Epithelial cell of esophagus (primary cell): ENCODE results near the gene FRMPD2.
"Not testable (repeated sequence)": the region's sequence is repeated elsewhere in the genome, so short reads cannot be mapped to it uniquely, and the experiment has no call there.

Source experiments
- DNase-seq: peaks from one replicate; pipeline ENCODE4 v3.0.0; 2010; ENCODE audit warnings: low read depth
- H3K4me3 ChIP-seq: 2 replicates; pipeline ENCODE4 v1.5.1; 2011; ENCODE audit warnings: mild to moderate bottlenecking, low read length, control low read depth
- TF ChIP-seq, protein P1 (sequence below): IDR thresholded peaks from 2 replicates; pipeline ENCODE4 v1.5.1; 2011; ENCODE audit warnings: low read depth, mild to moderate bottlenecking, low read length, control low read depth, inconsistent platforms; ENCODE audit not compliant: insufficient read depth; ENCODE audit errors: missing control alignments

Gene FRMPD2

DNA sequence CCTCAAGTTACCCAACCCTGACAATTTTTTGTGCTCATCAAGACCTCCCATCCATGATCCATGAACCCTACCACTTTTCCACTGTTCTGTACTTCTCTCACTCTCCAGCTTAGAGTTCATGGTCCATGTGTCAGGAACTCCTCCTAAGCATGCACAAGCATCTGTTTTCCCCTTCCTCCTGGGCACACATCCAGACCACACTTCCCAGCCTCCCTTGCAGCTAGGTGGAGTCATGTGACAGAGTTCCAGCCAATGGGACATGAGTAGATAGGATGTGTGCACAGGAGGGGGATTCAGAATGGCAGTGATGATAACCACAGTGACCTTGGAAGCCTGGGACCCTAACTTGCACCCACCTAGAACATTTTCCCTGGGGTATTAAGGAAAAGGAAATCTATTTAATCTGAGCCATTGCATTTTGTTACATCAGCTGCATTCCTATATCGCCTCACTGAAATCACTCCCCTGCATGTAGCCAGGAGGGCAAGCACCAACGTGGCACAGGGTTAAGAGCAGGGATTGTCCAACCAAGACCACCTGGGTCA is 9.6 kb upstream of the FRMPD2 start:
- TF ChIP-seq, protein P1, sequence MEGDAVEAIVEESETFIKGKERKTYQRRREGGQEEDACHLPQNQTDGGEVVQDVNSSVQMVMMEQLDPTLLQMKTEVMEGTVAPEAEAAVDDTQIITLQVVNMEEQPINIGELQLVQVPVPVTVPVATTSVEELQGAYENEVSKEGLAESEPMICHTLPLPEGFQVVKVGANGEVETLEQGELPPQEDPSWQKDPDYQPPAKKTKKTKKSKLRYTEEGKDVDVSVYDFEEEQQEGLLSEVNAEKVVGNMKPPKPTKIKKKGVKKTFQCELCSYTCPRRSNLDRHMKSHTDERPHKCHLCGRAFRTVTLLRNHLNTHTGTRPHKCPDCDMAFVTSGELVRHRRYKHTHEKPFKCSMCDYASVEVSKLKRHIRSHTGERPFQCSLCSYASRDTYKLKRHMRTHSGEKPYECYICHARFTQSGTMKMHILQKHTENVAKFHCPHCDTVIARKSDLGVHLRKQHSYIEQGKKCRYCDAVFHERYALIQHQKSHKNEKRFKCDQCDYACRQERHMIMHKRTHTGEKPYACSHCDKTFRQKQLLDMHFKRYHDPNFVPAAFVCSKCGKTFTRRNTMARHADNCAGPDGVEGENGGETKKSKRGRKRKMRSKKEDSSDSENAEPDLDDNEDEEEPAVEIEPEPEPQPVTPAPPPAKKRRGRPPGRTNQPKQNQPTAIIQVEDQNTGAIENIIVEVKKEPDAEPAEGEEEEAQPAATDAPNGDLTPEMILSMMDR: no peak
- no peak overlapping the region for H3K4me3 ChIP-seq
- DNase-seq: no peak

DNA sequence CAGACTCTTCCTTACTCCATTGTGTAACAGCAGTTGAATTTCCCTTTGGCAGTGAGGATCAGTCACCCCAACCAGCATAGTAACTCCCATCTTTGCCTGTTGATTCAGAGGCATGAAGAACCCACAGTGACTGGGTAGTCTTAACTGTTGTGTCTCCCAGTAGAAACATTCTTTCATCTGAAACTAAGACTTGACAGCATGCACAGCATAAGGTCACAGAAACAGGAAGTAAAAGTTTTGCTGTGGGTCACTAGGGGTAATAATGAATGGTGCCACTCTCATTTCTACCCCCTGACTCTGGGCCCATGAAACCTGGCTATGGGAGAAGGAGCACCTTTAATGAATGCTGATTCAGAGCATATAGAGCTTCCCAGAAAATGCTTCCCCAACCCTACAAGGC is 8.3 kb upstream of the FRMPD2 start:
- TF ChIP-seq, protein P1: no peak

DNA sequence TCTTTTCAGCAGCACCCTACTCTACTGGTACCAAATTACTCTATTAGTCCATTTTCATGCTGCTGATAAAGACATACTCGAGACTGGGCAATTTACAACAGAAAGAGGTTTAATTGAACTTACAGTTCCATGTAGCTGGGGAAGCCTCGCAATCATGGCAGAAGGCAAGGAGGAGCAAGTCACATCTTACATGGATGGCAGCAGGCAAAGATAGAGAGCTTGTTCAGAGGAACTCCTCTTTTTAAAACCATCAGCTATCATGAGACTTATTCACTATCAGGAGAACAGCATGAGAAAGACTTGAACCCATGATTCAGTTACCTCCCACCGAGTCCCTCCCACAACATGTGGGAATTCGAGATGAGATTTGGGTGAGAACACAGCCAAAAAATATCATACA is 7.2 kb upstream of the FRMPD2 start:
- DNase-seq, H3K4me3 ChIP-seq: not testable (repeated sequence)

More for the DNA sequence above, 8.3 kb upstream of the FRMPD2 start:
- no peak overlapping the region for H3K4me3 ChIP-seq
- no peak for DNase-seq

DNA sequence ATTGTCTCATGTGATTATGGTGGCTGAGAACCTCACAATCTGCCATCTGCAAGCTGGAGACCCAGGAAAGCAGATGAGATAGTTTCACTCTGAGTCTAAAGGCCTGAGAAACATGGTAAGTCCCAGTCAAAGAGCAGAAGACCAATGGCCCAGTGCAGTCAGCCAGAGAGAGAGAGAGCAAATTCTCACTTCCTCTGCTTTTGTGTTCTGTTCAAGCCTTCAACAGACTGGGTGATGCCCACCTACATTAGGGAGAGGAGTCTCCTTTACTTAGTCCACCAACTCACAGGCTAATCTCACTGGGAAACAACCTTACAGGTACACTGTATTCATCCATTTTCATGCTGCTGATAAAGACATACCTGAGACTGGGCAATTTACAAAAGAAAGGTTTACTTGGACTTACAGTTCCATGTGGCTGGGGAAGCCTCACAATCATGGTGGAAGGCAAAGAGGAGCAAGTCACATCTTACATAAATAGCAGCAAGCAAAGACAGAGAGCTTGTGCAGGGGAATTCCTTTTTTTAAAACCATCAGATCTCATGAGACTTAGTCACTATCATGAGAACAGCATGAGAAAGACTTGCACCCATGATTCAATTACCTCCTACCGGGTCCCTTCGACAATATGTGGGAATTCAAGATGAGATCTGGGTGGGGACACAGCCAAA is 4.7 kb upstream of the FRMPD2 start:
- no peak for DNase-seq
- H3K4me3 ChIP-seq: no peak overlapping the region
- TF ChIP-seq, protein P1: no peak

DNA sequence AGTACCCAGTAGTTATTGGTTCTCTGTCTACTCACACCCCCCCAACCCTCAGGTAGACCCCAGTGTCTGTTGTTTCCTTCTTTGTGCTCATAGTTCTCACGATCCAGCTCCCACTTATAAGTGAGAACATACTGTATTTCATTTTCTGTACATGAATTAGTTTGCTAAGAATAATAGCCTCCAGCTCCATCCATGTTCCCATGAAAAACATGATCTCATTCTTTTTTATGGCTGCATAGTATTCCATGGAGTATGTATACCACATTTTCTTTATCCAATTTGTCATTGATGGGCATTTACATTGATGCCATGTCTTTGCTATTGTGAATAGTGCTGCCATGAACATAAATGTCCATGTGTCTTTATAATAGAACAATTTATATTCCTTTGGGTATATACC is 2.6 kb upstream of the FRMPD2 start:
- no peak overlapping the region for H3K4me3 ChIP-seq
- DNase-seq: no peak
- TF ChIP-seq, protein P1: no peak

DNA sequence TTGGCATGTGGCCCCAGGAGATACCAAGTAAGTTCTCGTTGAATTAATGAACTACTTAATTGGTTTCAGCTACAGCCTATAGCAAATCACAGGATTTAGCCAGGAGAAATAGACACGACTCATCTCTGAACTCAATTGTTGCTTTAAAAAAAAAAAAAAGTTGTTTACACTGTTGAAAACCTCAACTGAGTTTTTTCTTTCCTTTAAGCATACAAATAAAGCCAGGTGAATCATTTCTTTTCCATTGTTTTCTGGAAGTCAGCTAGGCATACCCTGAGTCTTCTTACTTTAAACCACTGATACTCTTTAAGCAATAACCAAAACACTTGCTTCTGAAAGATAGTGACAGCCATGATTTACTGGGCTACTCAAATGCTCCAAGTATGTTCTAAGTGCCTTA is 755 bp downstream of the FRMPD2 start:
- no peak for DNase-seq
- H3K4me3 ChIP-seq: no peak overlapping the region
- TF ChIP-seq, protein P1: no peak

DNA sequence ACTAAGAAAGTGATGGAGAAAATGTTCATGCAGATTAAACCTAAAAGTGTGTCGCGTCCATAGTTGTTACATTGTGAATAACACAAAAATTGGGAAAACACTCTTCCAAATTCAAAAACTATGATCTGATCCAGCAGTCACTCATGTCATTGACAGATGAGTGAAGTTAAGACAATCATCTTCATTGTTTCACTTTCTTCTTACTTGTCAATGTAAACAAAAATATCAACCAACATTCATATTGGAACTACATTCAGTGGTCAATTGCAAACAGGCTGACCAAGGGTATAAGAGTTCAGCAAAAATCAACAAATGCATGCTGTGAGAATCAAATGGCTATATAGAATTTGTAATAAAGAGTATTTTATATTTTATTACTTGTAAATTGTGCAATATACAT is 1.8 kb downstream of the FRMPD2 start:
- no peak overlapping the region for H3K4me3 ChIP-seq
- no peak for DNase-seq
- TF ChIP-seq, protein P1: no peak
